ENCODE data around the gene TLDC2. TPM values are rescaled to one million over a fixed set of nuclear protein-coding genes. Genes with fewer than 3 reads are reported as not detected.
"Not testable (repeated sequence)": the region's sequence is repeated elsewhere in the genome, so short reads cannot be mapped to it uniquely, and the experiment has no call there.

The TLDC2 gene
- polyA plus RNA-seq, 3 donors, result 1.8 to 3.7 (median 2.8) TPM

GRCh38 chr20:36929691-36930090 lies 53.8 kb downstream of the TLDC2 start:
- DNase-seq (ENCODE audit: extremely low read depth in 1 of 11, low read depth in 9 of 11, low spot score in 4 of 11), result no peak

- DNase-seq (ENCODE audit: extremely low read depth in 1 of 11, low read depth in 9 of 11, low spot score in 4 of 11), result not testable (repeated sequence)
These were observed 56.1 kb downstream of the TLDC2 start for GRCh38 chr20:36932067-36932466.

- no peak for DNase-seq (ENCODE audit: extremely low read depth in 1 of 11, low read depth in 9 of 11, low spot score in 4 of 11)
These were observed 56.8 kb downstream of the TLDC2 start for GRCh38 chr20:36932476-36933426.

- DNase-seq (ENCODE audit: extremely low read depth in 1 of 11, low read depth in 9 of 11, low spot score in 4 of 11), result not testable (repeated sequence)
These were observed 57.6 kb downstream of the TLDC2 start for GRCh38 chr20:36933571-36933970.

GRCh38 chr20:36936341-36936740 lies 60.4 kb downstream of the TLDC2 start:
- no peak for DNase-seq (ENCODE audit: extremely low read depth in 1 of 11, low read depth in 9 of 11, low spot score in 4 of 11)

GRCh38 chr20:36936761-36937401 lies 60.9 kb downstream of the TLDC2 start:
- not testable (repeated sequence) for DNase-seq (ENCODE audit: extremely low read depth in 1 of 11, low read depth in 9 of 11, low spot score in 4 of 11)

GRCh38 chr20:36937402-36937770 lies 61.4 kb downstream of the TLDC2 start:
- no peak for DNase-seq (ENCODE audit: extremely low read depth in 1 of 11, low read depth in 9 of 11, low spot score in 4 of 11)

GRCh38 chr20:36941401-36941835 lies 65.5 kb downstream of the TLDC2 start:
- no peak for DNase-seq (ENCODE audit: extremely low read depth in 1 of 11, low read depth in 9 of 11, low spot score in 4 of 11)

Other genes with a start within 250 kb of the TLDC2 start
- under 1 TPM; 0.53 to 0.62 (median 0.55) TPM for gene SLA2, start 229.9 kb upstream of the TLDC2 start, polyA plus RNA-seq (ENCODE audit: insufficient read length in 3 of 3)
- 10 to 100 TPM; 30.9 to 34.9 (median 31.5) TPM for gene NDRG3, start 130.0 kb upstream of the TLDC2 start, polyA plus RNA-seq (ENCODE audit: insufficient read length in 3 of 3)
- 10 to 100 TPM; 18.9 to 23.1 (median 19.5) TPM for gene DSN1, start 102.4 kb upstream of the TLDC2 start, polyA plus RNA-seq (ENCODE audit: insufficient read length in 3 of 3)
- 10 to 100 TPM; 21.8 to 24.8 (median 22.2) TPM for gene SAMHD1, start 75.6 kb downstream of the TLDC2 start, polyA plus RNA-seq (ENCODE audit: insufficient read length in 3 of 3)
- gene RBL1, start 219.9 kb downstream of the TLDC2 start, polyA plus RNA-seq (ENCODE audit: insufficient read length in 3 of 3), result 10 to 100 TPM; 11.0 to 15.3 (median 12.4) TPM

Measured in renal cortex interstitium (tissue), 11 donors.